OCI-LY7 (cell line): Measurements from ENCODE around the gene DUS3L. TPM values are rescaled to one million over a fixed set of nuclear protein-coding genes. Genes with fewer than 3 reads are reported as not detected.

ENCODE experiments used
- BruUV-seq: library from RNA; stranded (reverse); fragments of 400-500 nt; replicated peaks from 2 replicates; lab custom pipeline; 2021; lab: Mats Ljungman, UMichigan
- CTCF ChIA-PET: fragments of 300-600 bp; sonication (Branson Sonifier 250); formaldehyde crosslinking; loops from one replicate; lab custom pipeline; 2022; ENCODE audit warnings: antibody characterized with exemption; ENCODE audit not compliant: unreplicated experiment; lab: Charles Lee
- POLR2A ChIA-PET: fragments of 300-600 bp; sonication (Branson Sonifier 250); formaldehyde crosslinking; loops from one replicate; lab custom pipeline; 2022; ENCODE audit warnings: antibody characterized with exemption; lab: Charles Lee
- DNase-seq: peaks from one replicate; pipeline ENCODE4 v3.0.0-alpha.2; 2015; ENCODE audit warnings: low spot score
- H2AFZ ChIP-seq: fragments of 200-600 bp; sonication (generic), shearing (Covaris generic); 2 replicates; pipeline ENCODE4 v1.6.1; 2014; ENCODE audit warnings: mild to moderate bottlenecking, antibody characterized with exemption, low read length, moderate library complexity
- H3K27ac ChIP-seq: fragments of 200-600 bp; sonication (generic); 2 replicates; pipeline ENCODE4 v1.5.1; 2014; ENCODE audit warnings: mixed run types, low read depth, mild to moderate bottlenecking, moderate library complexity, low read length, inconsistent platforms; ENCODE audit not compliant: poor library complexity, severe bottlenecking
- H3K36me3 ChIP-seq: fragments of 200-600 bp; sonication (generic); 2 replicates; pipeline ENCODE4 v1.6.1; 2014; ENCODE audit warnings: mild to moderate bottlenecking, antibody characterized with exemption, low read length, moderate library complexity, mixed read lengths; ENCODE audit not compliant: insufficient read depth
- H3K4me1 ChIP-seq: fragments of 200-600 bp; sonication (generic); 2 replicates; pipeline ENCODE4 v1.5.1; 2014; ENCODE audit warnings: mild to moderate bottlenecking, low read length; ENCODE audit not compliant: insufficient read depth, poor library complexity, severe bottlenecking
- H3K4me2 ChIP-seq: fragments of 200-600 bp; sonication (generic); 2 replicates; pipeline ENCODE4 v1.6.1; 2014; ENCODE audit warnings: mild to moderate bottlenecking, low read length
- H3K4me3 ChIP-seq: fragments of 200-600 bp; sonication (generic); 2 replicates; pipeline ENCODE4 v1.5.1; 2014; ENCODE audit warnings: mild to moderate bottlenecking, low read depth, low read length; ENCODE audit not compliant: poor library complexity, severe bottlenecking
- H3K79me2 ChIP-seq: fragments of 200-600 bp; sonication (generic); 2 replicates; pipeline ENCODE4 v1.6.1; 2016; ENCODE audit warnings: low read depth, mild to moderate bottlenecking, low read length, moderate library complexity, mixed read lengths; ENCODE audit not compliant: insufficient read depth
- H3K9me2 ChIP-seq: fragments of 200-600 bp; sonication (generic); 2 replicates; pipeline ENCODE4 v1.6.1; 2016; ENCODE audit warnings: mild to moderate bottlenecking, low read length, mixed read lengths; ENCODE audit not compliant: insufficient read depth
- H3K9me3 ChIP-seq: fragments of 200-600 bp; sonication (generic); 2 replicates; pipeline ENCODE4 v1.6.1; 2014; ENCODE audit warnings: mild to moderate bottlenecking, mixed run types, low read length, mixed read lengths
- H4K20me1 ChIP-seq: fragments of 200-600 bp; sonication (generic); 2 replicates; pipeline ENCODE4 v1.6.1; 2014; ENCODE audit warnings: mild to moderate bottlenecking, antibody characterized with exemption, low read length, moderate library complexity, mixed read lengths; ENCODE audit not compliant: insufficient read depth
- CTCF ChIP-seq: fragments of 200-600 bp; sonication (generic); conservative IDR thresholded peaks from 2 replicates; pipeline ENCODE4 v1.5.1; 2014; ENCODE audit warnings: mild to moderate bottlenecking, antibody characterized with exemption, low read length, moderate library complexity, mixed read lengths
- EZH2phosphoT487 ChIP-seq: fragments of 200-600 bp; sonication (generic); IDR thresholded peaks from 2 replicates; pipeline ENCODE4 v1.6.1; 2018; ENCODE audit warnings: low read depth, borderline replicate concordance, mild to moderate bottlenecking, mixed run types, antibody characterized with exemption, low read length, moderate library complexity, mixed read lengths
- intact Hi-C: fragments of 100-400 bp; cut with micrococcal nuclease; formaldehyde crosslinking; loops from one replicate; pipeline ENCODE4 v1.10.0; 2022; ENCODE audit not compliant: unreplicated experiment
- total RNA-seq, 2 experiments: library from RNA; depleted of rRNA in 1 of 2; stranded (reverse); fragments of >200 nt in 1 of 2; shearing (Covaris generic) in 1 of 2; gene quantifications; 2 replicates each; pipeline ENCODE4 v1.2.3, GENCODE V29; 2014 to 2022

DUS3L gene
- total RNA-seq, 2 experiments from 2014 or later, result 55.8 to 76.9 TPM

DNA sequence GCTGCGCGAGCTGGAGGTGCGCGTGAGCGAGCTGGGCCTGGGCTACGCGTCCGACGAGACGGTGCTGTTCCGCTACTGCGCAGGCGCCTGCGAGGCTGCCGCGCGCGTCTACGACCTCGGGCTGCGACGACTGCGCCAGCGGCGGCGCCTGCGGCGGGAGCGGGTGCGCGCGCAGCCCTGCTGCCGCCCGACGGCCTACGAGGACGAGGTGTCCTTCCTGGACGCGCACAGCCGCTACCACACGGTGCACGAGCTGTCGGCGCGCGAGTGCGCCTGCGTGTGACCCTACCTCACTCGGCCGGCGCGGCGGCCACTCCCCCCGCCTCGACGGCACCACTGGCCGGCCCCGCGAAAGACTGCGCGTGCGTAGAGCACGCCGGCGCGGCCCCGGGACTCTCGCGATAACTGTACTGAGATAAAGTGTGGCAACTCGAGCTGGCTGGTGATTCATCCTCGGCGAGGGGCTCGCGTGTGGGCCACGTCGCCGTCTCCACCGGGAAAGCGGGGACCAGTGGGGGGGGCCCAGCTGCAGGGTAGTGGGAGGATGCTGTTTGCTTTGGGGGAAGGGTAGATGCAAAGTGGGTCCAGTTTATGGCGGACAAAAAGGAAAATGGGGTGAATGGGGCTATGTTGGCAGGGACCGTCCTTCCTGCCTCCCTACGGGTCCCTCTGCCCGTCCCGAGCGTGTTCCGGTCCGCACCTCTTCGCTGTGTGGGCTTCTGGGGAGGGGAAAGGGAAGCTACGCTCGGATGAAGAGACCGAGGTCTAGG is 37.1 kb upstream of the DUS3L start:
- Histone ChIP-seq H3K27ac (peak overlapping the region; percentile 91), H3K4me3 (peak overlapping the region; percentile 72), H3K9me3 (no peaks in the 10 kb centered on the region), H3K9me2 (no peaks in the 10 kb centered on the region), H3K36me3 (no peaks in the 10 kb centered on the region), H3K4me1 (peaks cover 37% of the 10 kb centered on the region), H2AFZ (peak overlapping the region; percentile 4; the same call in 1 of the 2 replicates), H4K20me1 (no peaks in the 10 kb centered on the region), H3K4me2 (peak overlapping the region; percentile 95), H3K79me2 (no peaks in the 10 kb centered on the region)
- peak; percentile 95 for DNase-seq
- BruUV-seq, result no TSS peak
- intact Hi-C loops, result no loop called here
- ChIA-PET CTCF (interaction anchor here (1.0 kb wide), 2 partner anchors 24 kb away, joined by 3 to 4 read pairs; no protein-coding TSS in a partner anchor), POLR2A (interaction anchor here (0.6 to 2.3 kb wide), 6 partner anchors 20 to 151 kb away, joined by 3 to 11 read pairs (median 3); partner anchors contain the start of gene RANBP3)
- TF ChIP-seq CTCF, result no peak
- TF ChIP-seq EZH2phosphoT487, result no peak

GRCh38 chr19:5827342-5827890 is 36.5 kb upstream of the DUS3L start:
- ChIA-PET CTCF (interaction anchor here (1.0 kb wide), 1 partner anchor 23 kb away, joined by 4 read pairs; no protein-coding TSS in a partner anchor), POLR2A (interaction anchor here (0.8 to 2.3 kb wide), 4 partner anchors 19 to 151 kb away, joined by 3 to 11 read pairs (median 3); partner anchors contain the start of gene RANBP3)
- Histone ChIP-seq H3K27ac (peak overlapping the region; percentile 91), H3K4me1 (peaks cover 37% of the 10 kb centered on the region), H3K4me2 (peak overlapping the region; percentile 95), H4K20me1 (no peaks in the 10 kb centered on the region), H3K36me3 (no peaks in the 10 kb centered on the region), H3K9me2 (no peaks in the 10 kb centered on the region), H3K79me2 (no peaks in the 10 kb centered on the region), H3K4me3 (peak overlapping the region; percentile 72), H2AFZ (peak overlapping the region; percentile 1; the same call in 1 of the 2 replicates), H3K9me3 (no peaks in the 10 kb centered on the region)
- DNase-seq, result no peak
- intact Hi-C loops, result no loop called here
- no TSS peak for BruUV-seq
- no peak for TF ChIP-seq CTCF
- no peak for TF ChIP-seq EZH2phosphoT487
